Adrenal gland (tissue), 5 donors: ENCODE data around the gene RER1.

Source experiments
- CTCF ChIP-seq, 6 experiments: fragments of 450-650 bp in 4 of 6; fragments of 200-600 bp in 2 of 6; sonication (generic) in 1 of 6; IDR thresholded peaks; 1 replicate in 5 of 6; 2 replicates in 1 of 6; pipeline versions ENCODE4 v1.5.1 to v1.8.0; 2016 to 2021; ENCODE audit warnings: antibody characterized with exemption in 6 of 6, mild to moderate bottlenecking in 2 of 6, moderate library complexity in 1 of 6
- POLR2A ChIP-seq, 2 donors: fragments of 450-650 bp; IDR thresholded peaks; one replicate each; pipeline ENCODE4 v1.6.1; 2017; ENCODE audit warnings: antibody characterized with exemption in 2 of 2, mild to moderate bottlenecking in 2 of 2, moderate library complexity in 1 of 2
- donor health status: DM: no; HTN: no; CAD: no.

GRCh38 chr1:2429780-2430591, 38.3 kb downstream of the RER1 start:
- TF ChIP-seq CTCF (IDR thresholded peaks at IDR 0.05) = peak in 2 of 6 experiments; percentile 28 to 36
- no peak for TF ChIP-seq POLR2A (IDR thresholded peaks at IDR 0.05)
